Ascending aorta (tissue), 2 donors: ENCODE data around the gene SLC22A12. TPM values are rescaled to one million over a fixed set of nuclear protein-coding genes. Genes with fewer than 3 reads are reported as not detected.

Experiments used
- DNase-seq, 2 donors: peaks; one replicate each; pipeline ENCODE4 v3.0.0-alpha.2; 2019; ENCODE audit warnings: low spot score in 2 of 2
- H3K27ac ChIP-seq, 2 donors: fragments of 200-600 bp; sonication (generic); one replicate each; pipeline ENCODE4 v1.5.1; 2016 to 2017; ENCODE audit warnings: mild to moderate bottlenecking in 1 of 2
- H3K27me3 ChIP-seq: fragments of 200-600 bp; sonication (generic); one replicate; pipeline ENCODE4 v1.5.1; 2017
- H3K36me3 ChIP-seq, 2 donors: fragments of 200-600 bp; sonication (generic); one replicate each; pipeline ENCODE4 v1.5.1; 2016
- H3K4me1 ChIP-seq, 2 donors: fragments of 200-600 bp; sonication (generic); one replicate each; pipeline ENCODE4 v1.5.1; 2016 to 2017; ENCODE audit warnings: mild to moderate bottlenecking in 1 of 2
- H3K4me3 ChIP-seq, 2 donors: fragments of 200-600 bp; sonication (generic); one replicate each; pipeline ENCODE4 v1.5.1; 2016 to 2017; ENCODE audit warnings: mild to moderate bottlenecking in 1 of 2
- H3K9me3 ChIP-seq, 2 donors: fragments of 200-600 bp; sonication (generic); one replicate each; pipeline ENCODE4 v1.5.1; 2016
- intact Hi-C: fragments of 100-400 bp; cut with DNase I; formaldehyde crosslinking; loops from one replicate; pipeline ENCODE4 v1.15.1; 2023
- total RNA-seq: library from RNA; depleted of rRNA; stranded (reverse); fragments of >200 nt; gene quantifications from one replicate; pipeline ENCODE4 v1.1.0, GENCODE V29; 2016
- TF ChIP-seq, protein P1 (sequence below), 3 experiments: fragments of 200-600 bp in 2 of 3; fragments of 450-650 bp in 1 of 3; sonication (generic) in 2 of 3; IDR thresholded peaks; one replicate each; pipeline ENCODE4 v1.5.1; 2016 to 2019; ENCODE audit warnings: antibody characterized with exemption in 3 of 3, mild to moderate bottlenecking in 1 of 3, moderate library complexity in 1 of 3

SLC22A12 gene
- total RNA-seq, 1 donor from 2014 or later = not detected

DNA sequence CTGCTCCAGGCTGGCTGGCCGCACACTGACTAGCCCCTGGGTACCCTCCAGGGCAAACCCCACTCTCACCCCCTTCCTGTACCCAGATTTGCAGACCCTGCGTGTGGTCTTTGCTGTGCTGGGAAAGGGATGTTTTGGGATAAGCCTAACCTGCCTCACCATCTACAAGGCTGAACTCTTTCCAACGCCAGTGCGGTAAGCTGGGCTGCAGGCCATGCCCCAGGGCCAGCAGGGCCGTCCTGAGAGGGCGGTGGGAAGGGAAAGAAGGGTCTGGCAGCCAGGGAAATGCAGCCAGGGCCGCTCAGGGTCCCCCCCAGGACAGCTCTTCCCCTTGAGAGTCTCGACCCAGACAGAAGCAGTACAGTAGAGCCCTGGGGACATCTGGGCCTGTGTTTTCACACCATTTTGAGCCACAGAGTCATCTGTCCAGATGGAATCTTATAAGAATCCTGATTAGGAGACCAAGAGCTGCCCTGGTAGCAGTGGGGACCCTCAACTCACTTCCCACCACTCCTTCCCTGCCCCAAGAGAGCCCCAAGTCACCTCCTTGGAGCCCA is 22.4 kb upstream of the SLC22A12 start:
- no peak overlapping the region for H3K27ac ChIP-seq
- TF ChIP-seq, protein P1, sequence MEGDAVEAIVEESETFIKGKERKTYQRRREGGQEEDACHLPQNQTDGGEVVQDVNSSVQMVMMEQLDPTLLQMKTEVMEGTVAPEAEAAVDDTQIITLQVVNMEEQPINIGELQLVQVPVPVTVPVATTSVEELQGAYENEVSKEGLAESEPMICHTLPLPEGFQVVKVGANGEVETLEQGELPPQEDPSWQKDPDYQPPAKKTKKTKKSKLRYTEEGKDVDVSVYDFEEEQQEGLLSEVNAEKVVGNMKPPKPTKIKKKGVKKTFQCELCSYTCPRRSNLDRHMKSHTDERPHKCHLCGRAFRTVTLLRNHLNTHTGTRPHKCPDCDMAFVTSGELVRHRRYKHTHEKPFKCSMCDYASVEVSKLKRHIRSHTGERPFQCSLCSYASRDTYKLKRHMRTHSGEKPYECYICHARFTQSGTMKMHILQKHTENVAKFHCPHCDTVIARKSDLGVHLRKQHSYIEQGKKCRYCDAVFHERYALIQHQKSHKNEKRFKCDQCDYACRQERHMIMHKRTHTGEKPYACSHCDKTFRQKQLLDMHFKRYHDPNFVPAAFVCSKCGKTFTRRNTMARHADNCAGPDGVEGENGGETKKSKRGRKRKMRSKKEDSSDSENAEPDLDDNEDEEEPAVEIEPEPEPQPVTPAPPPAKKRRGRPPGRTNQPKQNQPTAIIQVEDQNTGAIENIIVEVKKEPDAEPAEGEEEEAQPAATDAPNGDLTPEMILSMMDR (IDR thresholded peaks at IDR 0.05) = no peak
- H3K36me3 ChIP-seq = no peaks in the 10 kb centered on the region
- no peaks in the 10 kb centered on the region for H3K4me1 ChIP-seq
- DNase-seq = no peak
- no peaks in the 10 kb centered on the region for H3K9me3 ChIP-seq
- intact Hi-C loops = no loop called here
- no peak overlapping the region for H3K4me3 ChIP-seq
- H3K27me3 ChIP-seq = no peaks in the 10 kb centered on the region

DNA sequence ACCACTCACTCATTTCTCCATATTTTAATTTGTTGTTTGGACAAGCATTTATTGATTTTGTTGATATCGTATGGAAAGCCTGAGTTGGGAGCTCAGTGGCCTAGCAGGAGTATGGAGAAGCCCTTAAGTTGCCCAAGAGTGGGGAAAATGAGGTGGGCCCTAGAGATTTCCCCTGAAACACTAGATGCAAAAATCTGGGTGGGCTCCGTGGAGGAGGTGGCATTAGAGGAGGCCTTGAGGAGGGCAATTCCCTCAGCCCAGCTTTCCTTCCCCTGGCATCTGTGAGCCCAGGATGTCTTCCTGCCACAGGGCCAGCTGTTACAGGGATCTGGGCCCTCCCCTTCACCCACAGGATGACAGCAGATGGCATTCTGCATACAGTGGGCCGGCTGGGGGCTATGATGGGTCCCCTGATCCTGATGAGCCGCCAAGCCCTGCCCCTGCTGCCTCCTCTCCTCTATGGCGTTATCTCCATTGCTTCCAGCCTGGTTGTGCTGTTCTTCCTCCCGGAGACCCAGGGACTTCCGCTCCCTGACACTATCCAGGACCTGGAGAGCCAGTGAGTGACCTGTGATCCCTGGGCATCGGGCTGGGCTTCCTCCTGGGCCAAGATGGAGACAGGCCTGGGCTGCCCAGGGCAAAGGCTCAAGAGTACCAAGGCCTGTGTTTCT is 21.6 kb upstream of the SLC22A12 start:
- no peaks in the 10 kb centered on the region for H3K4me1 ChIP-seq
- no peak for DNase-seq
- H3K27ac ChIP-seq = no peak overlapping the region
- TF ChIP-seq, protein P1 (IDR thresholded peaks at IDR 0.05) = no peak
- intact Hi-C loops = no loop called here
- no peaks in the 10 kb centered on the region for H3K9me3 ChIP-seq
- no peak overlapping the region for H3K4me3 ChIP-seq
- H3K36me3 ChIP-seq = no peaks in the 10 kb centered on the region
- no peaks in the 10 kb centered on the region for H3K27me3 ChIP-seq

DNA sequence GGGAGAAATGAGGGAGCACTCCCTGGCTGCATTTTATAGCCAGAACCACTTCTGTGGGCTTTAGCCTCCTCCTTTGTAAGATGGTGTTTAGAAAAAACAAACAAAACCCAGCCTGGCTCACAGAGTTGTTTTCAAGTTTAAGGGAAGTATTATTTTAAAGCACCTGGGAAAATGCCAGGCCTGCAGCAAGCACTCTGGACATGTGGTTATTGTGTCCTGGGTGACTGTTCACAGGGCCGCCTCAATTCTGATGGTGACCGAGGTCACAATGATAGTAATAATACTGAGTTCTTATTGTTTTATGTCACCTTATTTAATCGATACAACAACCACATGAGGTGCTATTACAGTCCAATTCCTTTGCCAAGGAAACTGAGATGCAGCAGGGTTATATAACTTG is 20.7 kb upstream of the SLC22A12 start:
- intact Hi-C loops = no loop called here
- Histone ChIP-seq H3K4me3 (no peak overlapping the region), H3K36me3 (no peaks in the 10 kb centered on the region), H3K9me3 (no peaks in the 10 kb centered on the region), H3K4me1 (no peaks in the 10 kb centered on the region), H3K27ac (no peak overlapping the region), H3K27me3 (no peaks in the 10 kb centered on the region)
- no peak for DNase-seq
- TF ChIP-seq, protein P1 (IDR thresholded peaks at IDR 0.05) = no peak

DNA sequence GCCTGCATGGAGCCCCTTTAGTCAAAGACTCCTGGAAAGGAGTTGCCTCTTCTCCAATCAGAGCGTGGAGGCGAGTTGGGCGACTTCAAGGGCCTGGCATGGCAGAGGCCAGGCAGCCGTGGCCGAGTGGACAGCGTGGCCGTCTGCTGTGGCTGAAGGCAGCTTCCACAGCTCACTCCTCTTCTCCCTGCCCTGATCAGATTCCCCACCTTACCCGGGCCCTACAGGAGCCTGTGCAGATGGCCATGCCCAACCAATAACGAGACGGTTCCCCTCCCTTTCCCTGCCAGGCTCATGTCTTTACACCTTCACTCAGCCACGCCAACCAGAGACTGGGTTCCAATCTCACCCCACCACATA is 20.0 kb upstream of the SLC22A12 start:
- no peaks in the 10 kb centered on the region for H3K36me3 ChIP-seq

DNA sequence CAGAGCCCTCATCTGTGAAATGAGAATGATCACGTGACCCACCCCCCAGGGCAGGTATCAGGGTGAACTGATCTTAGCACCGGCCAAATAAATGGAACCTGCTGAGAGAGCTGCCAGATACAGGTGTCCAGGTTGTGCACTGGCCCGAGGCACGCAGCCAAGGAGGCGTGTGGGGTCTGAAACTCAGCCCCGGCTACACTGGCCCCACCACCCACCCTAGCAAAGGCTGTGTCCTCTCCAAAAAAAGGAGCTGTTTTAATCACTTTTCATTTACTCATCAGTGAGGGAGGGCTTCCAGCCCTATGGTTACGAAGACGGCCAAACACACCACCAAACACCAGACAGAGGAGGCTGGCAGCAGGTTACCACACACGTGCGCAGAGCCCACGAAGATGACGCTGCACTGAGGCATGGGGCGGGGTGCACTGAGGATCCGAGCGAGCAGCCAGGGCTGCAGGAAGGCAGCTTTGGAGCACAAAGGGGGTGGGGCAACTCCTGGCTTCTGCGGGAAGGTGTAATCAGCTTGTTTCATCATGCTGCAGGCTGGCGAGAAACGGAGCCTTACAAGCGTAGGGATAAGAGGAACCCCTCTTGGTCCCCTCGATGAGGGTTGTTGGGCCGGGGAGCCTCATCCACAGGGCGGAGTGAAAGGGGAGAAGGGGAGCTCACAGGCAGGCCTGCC is 19.5 kb upstream of the SLC22A12 start:
- Histone ChIP-seq H3K4me1 (no peaks in the 10 kb centered on the region), H3K9me3 (no peaks in the 10 kb centered on the region), H3K27ac (no peak overlapping the region), H3K4me3 (no peak overlapping the region), H3K27me3 (no peaks in the 10 kb centered on the region), H3K36me3 (no peaks in the 10 kb centered on the region)
- TF ChIP-seq, protein P1 (IDR thresholded peaks at IDR 0.05) = no peak
- no peak for DNase-seq
- intact Hi-C loops = no loop called here

More for the DNA sequence above, 20.0 kb upstream of the SLC22A12 start:
- no peaks in the 10 kb centered on the region for H3K27me3 ChIP-seq
- TF ChIP-seq, protein P1 (IDR thresholded peaks at IDR 0.05) = no peak
- no peak for DNase-seq
- no peaks in the 10 kb centered on the region for H3K9me3 ChIP-seq
- no peaks in the 10 kb centered on the region for H3K4me1 ChIP-seq
- H3K4me3 ChIP-seq = no peak overlapping the region
- H3K27ac ChIP-seq = no peak overlapping the region
- intact Hi-C loops = no loop called here
